NCI-H1436 (cell line): Measurements from ENCODE around the gene PRUNE2.

ENCODE experiments used
- DNase-seq: peaks from one replicate; lab custom pipeline; 2025; lab: John Stamatoyannopoulos, UW

Gene PRUNE2

GRCh38 chr9:76898786-76899185, 7.1 kb downstream of the PRUNE2 start:
- DNase-seq: no peak

GRCh38 chr9:76897804-76898525, 7.9 kb downstream of the PRUNE2 start:
- no peak for DNase-seq

GRCh38 chr9:76896035-76896434, 9.9 kb downstream of the PRUNE2 start:
- no peak for DNase-seq

- DNase-seq: no peak
These were observed 10.7 kb downstream of the PRUNE2 start for GRCh38 chr9:76895186-76895585.

- DNase-seq: no peak
These were observed 11.7 kb downstream of the PRUNE2 start for GRCh38 chr9:76894198-76894597.

GRCh38 chr9:76893395-76893932, 12.4 kb downstream of the PRUNE2 start:
- DNase-seq: no peak

- no peak for DNase-seq
These were observed 14.0 kb downstream of the PRUNE2 start for GRCh38 chr9:76891874-76892273.

GRCh38 chr9:76891279-76891678, 14.6 kb downstream of the PRUNE2 start:
- no peak for DNase-seq

- DNase-seq: no peak
These were observed 18.0 kb downstream of the PRUNE2 start for GRCh38 chr9:76887951-76888350.

GRCh38 chr9:76887003-76887821, 18.7 kb downstream of the PRUNE2 start:
- DNase-seq: no peak

- no peak for DNase-seq
These were observed 19.6 kb downstream of the PRUNE2 start for GRCh38 chr9:76886318-76886717.

- no peak for DNase-seq
These were observed 21.1 kb downstream of the PRUNE2 start for GRCh38 chr9:76884823-76885222.

GRCh38 chr9:76883341-76883855, 22.5 kb downstream of the PRUNE2 start:
- no peak for DNase-seq

- DNase-seq: no peak
These were observed 23.2 kb downstream of the PRUNE2 start for GRCh38 chr9:76882686-76883085.

GRCh38 chr9:76880210-76880609, 25.7 kb downstream of the PRUNE2 start:
- no peak for DNase-seq

- no peak for DNase-seq
These were observed 27.0 kb downstream of the PRUNE2 start for GRCh38 chr9:76878933-76879332.

GRCh38 chr9:76877961-76878360, 28.0 kb downstream of the PRUNE2 start:
- DNase-seq: no peak

- DNase-seq: no peak
These were observed 29.8 kb downstream of the PRUNE2 start for GRCh38 chr9:76876098-76876497.

- no peak for DNase-seq
These were observed 32.1 kb downstream of the PRUNE2 start for GRCh38 chr9:76873821-76874220.

- no peak for DNase-seq
These were observed 32.7 kb downstream of the PRUNE2 start for GRCh38 chr9:76873056-76873792.

- DNase-seq: no peak
These were observed 37.0 kb downstream of the PRUNE2 start for GRCh38 chr9:76868897-76869296.

GRCh38 chr9:76866689-76867088, 39.2 kb downstream of the PRUNE2 start:
- no peak for DNase-seq
